Peyer's patch (tissue), 4 donors: ENCODE results near the gene HIPK1. TPM values are rescaled to one million over a fixed set of nuclear protein-coding genes. Genes with fewer than 3 reads are reported as not detected.

Source experiments
- DNase-seq, 3 donors: peaks; one replicate each; pipeline ENCODE4 v3.0.0-alpha.2; 2017 to 2019
- H3K27ac ChIP-seq, 4 donors: fragments of 200-600 bp; sonication (generic); one replicate each; pipeline ENCODE4 v1.5.1; 2016 to 2019
- H3K27me3 ChIP-seq, 2 donors: fragments of 200-600 bp; sonication (generic); one replicate each; pipeline ENCODE4 v1.5.1; 2019
- H3K36me3 ChIP-seq, 3 donors: fragments of 200-600 bp; sonication (generic); one replicate each; pipeline ENCODE4 v1.5.1; 2016 to 2019
- H3K4me1 ChIP-seq, 4 donors: fragments of 200-600 bp; sonication (generic); one replicate each; pipeline ENCODE4 v1.5.1; 2016 to 2019
- H3K4me3 ChIP-seq, 4 donors: fragments of 200-600 bp; sonication (generic); 1 replicate in 3 of 4; 2 replicates in 1 of 4; pipeline ENCODE4 v1.5.1; 2016 to 2019; ENCODE audit warnings: mild to moderate bottlenecking in 1 of 4
- H3K9me3 ChIP-seq, 4 donors: fragments of 200-600 bp; sonication (generic); one replicate each; pipeline ENCODE4 v1.5.1; 2016 to 2019; ENCODE audit warnings: mild to moderate bottlenecking in 1 of 4
- CTCF ChIP-seq, 6 experiments: fragments of 450-650 bp in 4 of 6; fragments of 200-600 bp in 2 of 6; sonication (generic) in 1 of 6; IDR thresholded peaks; one replicate each; pipeline ENCODE4 v1.5.1; 2017 to 2019; ENCODE audit warnings: antibody characterized with exemption in 6 of 6, mild to moderate bottlenecking in 3 of 6, moderate library complexity in 1 of 6
- POLR2A ChIP-seq, 2 donors: fragments of 450-650 bp; IDR thresholded peaks; one replicate each; pipeline ENCODE4 v1.5.1; 2017; ENCODE audit warnings: antibody characterized with exemption in 2 of 2, mild to moderate bottlenecking in 2 of 2, moderate library complexity in 2 of 2
- total RNA-seq, 4 donors: library from RNA; depleted of rRNA; stranded (reverse); fragments of >200 nt; gene quantifications; one replicate each; pipeline ENCODE4 v1.1.0, GENCODE V29; 2016

Gene HIPK1
- total RNA-seq, 4 donors from 2014 or later = 34.7 to 51.2 (median 42.1) TPM

GRCh38 chr1:113940365-113941244 is 11.5 kb downstream of the HIPK1 start:
- Histone ChIP-seq H3K4me3 (no peak overlapping the region), H3K36me3 (peaks cover 0 to 27% (median 0%) of the 10 kb centered on the region in 3 donors), H3K27me3 (no peaks in the 10 kb centered on the region), H3K27ac (peak overlapping the region in 3 of 4 donors; percentile 16 to 60 (median 47)), H3K4me1 (peaks cover 0 to 15% (median 2%) of the 10 kb centered on the region in 4 donors), H3K9me3 (no peaks in the 10 kb centered on the region)
- no peak for DNase-seq
- no peak for TF ChIP-seq POLR2A (IDR thresholded peaks at IDR 0.05)
- no peak for TF ChIP-seq CTCF (IDR thresholded peaks at IDR 0.05)

- DNase-seq = no peak
- Histone ChIP-seq H3K27ac (peak overlapping the region in 1 of 4 donors; percentile 47), H3K4me1 (peaks cover 0 to 19% (median 5%) of the 10 kb centered on the region in 4 donors), H3K9me3 (no peaks in the 10 kb centered on the region), H3K4me3 (no peak overlapping the region), H3K36me3 (peaks cover 0 to 27% (median 0%) of the 10 kb centered on the region in 3 donors), H3K27me3 (no peaks in the 10 kb centered on the region)
- TF ChIP-seq CTCF (IDR thresholded peaks at IDR 0.05) (no peak), POLR2A (IDR thresholded peaks at IDR 0.05) (no peak)
Measured at GRCh38 chr1:113941245-113941559, 12.1 kb downstream of the HIPK1 start.

GRCh38 chr1:113942527-113942926 is 13.4 kb downstream of the HIPK1 start:
- no peaks in the 10 kb centered on the region for H3K9me3 ChIP-seq
- TF ChIP-seq POLR2A (IDR thresholded peaks at IDR 0.05) = no peak
- no peak for TF ChIP-seq CTCF (IDR thresholded peaks at IDR 0.05)
- no peaks in the 10 kb centered on the region for H3K27me3 ChIP-seq
- peaks cover 0 to 27% (median 8%) of the 10 kb centered on the region in 4 donors for H3K4me1 ChIP-seq
- H3K27ac ChIP-seq = no peak overlapping the region
- no peak for DNase-seq
- no peak overlapping the region for H3K4me3 ChIP-seq
- H3K36me3 ChIP-seq = peaks cover 0 to 27% (median 0%) of the 10 kb centered on the region in 3 donors

- Histone ChIP-seq H3K4me1 (peaks cover 0 to 27% (median 9%) of the 10 kb centered on the region in 4 donors), H3K36me3 (peaks cover 0 to 27% (median 0%) of the 10 kb centered on the region in 3 donors), H3K27ac (no peak overlapping the region), H3K27me3 (no peaks in the 10 kb centered on the region), H3K4me3 (no peak overlapping the region), H3K9me3 (no peaks in the 10 kb centered on the region)
- DNase-seq = no peak
- TF ChIP-seq CTCF (IDR thresholded peaks at IDR 0.05) = no peak
- TF ChIP-seq POLR2A (IDR thresholded peaks at IDR 0.05) = no peak
Measured at GRCh38 chr1:113943028-113943811, 14.1 kb downstream of the HIPK1 start.

GRCh38 chr1:113945329-113945728 is 16.2 kb downstream of the HIPK1 start:
- TF ChIP-seq POLR2A (IDR thresholded peaks at IDR 0.05) (no peak), CTCF (IDR thresholded peaks at IDR 0.05) (no peak)
- H3K4me1 ChIP-seq = peaks cover 0 to 38% (median 9%) of the 10 kb centered on the region in 4 donors

More at GRCh38 chr1:113945329-113945728, 16.2 kb downstream of the HIPK1 start:
- Histone ChIP-seq H3K27ac (no peak overlapping the region), H3K4me3 (no peak overlapping the region), H3K27me3 (no peaks in the 10 kb centered on the region), H3K36me3 (peaks cover 0 to 31% (median 0%) of the 10 kb centered on the region in 3 donors), H3K9me3 (no peaks in the 10 kb centered on the region)
- no peak for DNase-seq
